OCI-LY3 (cell line): ENCODE measurements around the gene GID4.

Experiments used
- H2AFZ ChIP-seq: fragments of 200-600, 300-600 bp; shearing (Covaris generic); 2 replicates; pipeline ENCODE4 v1.6.0; 2014; ENCODE audit warnings: antibody characterized with exemption, low read depth, low read length
- H3K27ac ChIP-seq: fragments of 200-600, 300-600 bp; sonication (generic); 2 replicates; pipeline ENCODE4 v1.5.1; 2014; ENCODE audit warnings: mild to moderate bottlenecking, low read length, moderate library complexity, mixed read lengths
- H3K27me3 ChIP-seq: fragments of 200-600, 300-600 bp; sonication (generic); 2 replicates; pipeline ENCODE4 v1.6.1; 2014; ENCODE audit warnings: low read depth, low read length, mixed read lengths
- H3K36me3 ChIP-seq: fragments of 200-600, 300-600 bp; sonication (generic); replicated peaks from 2 replicates; pipeline ENCODE3; 2014; ENCODE audit warnings: low read depth, low read length, mixed read lengths
- H3K4me1 ChIP-seq: fragments of 300-600, 200-600 bp; sonication (generic); 2 replicates; pipeline ENCODE4 v1.6.1; 2014; ENCODE audit warnings: low read length, mixed read lengths
- H3K4me2 ChIP-seq: fragments of 200-600, 300-600 bp; sonication (generic); 2 replicates; pipeline ENCODE4 v1.6.1; 2014; ENCODE audit warnings: low read length, mixed read lengths
- H3K4me3 ChIP-seq: fragments of 300-600, 200-600 bp; sonication (generic); 2 replicates; pipeline ENCODE4 v1.5.1; 2014; ENCODE audit warnings: antibody characterized with exemption, mild to moderate bottlenecking, low read length, moderate library complexity
- H3K79me2 ChIP-seq: fragments of 300-600, 200-600 bp; shearing (Covaris generic); 2 replicates; pipeline ENCODE4 v1.6.1; 2014; ENCODE audit warnings: mild to moderate bottlenecking, low read length, mixed read lengths
- H3K9ac ChIP-seq: fragments of 300-600, 200-600 bp; shearing (Covaris generic); 2 replicates; pipeline ENCODE4 v1.6.0; 2014; ENCODE audit warnings: mild to moderate bottlenecking, low read length, moderate library complexity
- H3K9me3 ChIP-seq: fragments of 200-600, 300-600 bp; shearing (Covaris generic); 2 replicates; pipeline ENCODE4 v1.6.1; 2014; ENCODE audit warnings: low read length, mixed read lengths; ENCODE audit not compliant: insufficient read depth
- H4K20me1 ChIP-seq: fragments of 200-600, 300-600 bp; sonication (generic); 2 replicates; pipeline ENCODE4 v1.6.1; 2016; ENCODE audit warnings: low read length, mixed read lengths; ENCODE audit not compliant: insufficient read depth
- CTCF ChIP-seq: fragments of 200-600, 300-600 bp; sonication (generic); IDR thresholded peaks from 2 replicates; pipeline ENCODE4 v1.5.1; 2014; ENCODE audit warnings: antibody characterized with exemption, low read length, low read depth
- EZH2phosphoT487 ChIP-seq: fragments of 200-600 bp; shearing (Covaris generic); IDR thresholded peaks from 2 replicates; pipeline ENCODE4 v1.6.1; 2018; ENCODE audit warnings: antibody characterized with exemption, mixed run types, low read depth

GID4 gene

DNA sequence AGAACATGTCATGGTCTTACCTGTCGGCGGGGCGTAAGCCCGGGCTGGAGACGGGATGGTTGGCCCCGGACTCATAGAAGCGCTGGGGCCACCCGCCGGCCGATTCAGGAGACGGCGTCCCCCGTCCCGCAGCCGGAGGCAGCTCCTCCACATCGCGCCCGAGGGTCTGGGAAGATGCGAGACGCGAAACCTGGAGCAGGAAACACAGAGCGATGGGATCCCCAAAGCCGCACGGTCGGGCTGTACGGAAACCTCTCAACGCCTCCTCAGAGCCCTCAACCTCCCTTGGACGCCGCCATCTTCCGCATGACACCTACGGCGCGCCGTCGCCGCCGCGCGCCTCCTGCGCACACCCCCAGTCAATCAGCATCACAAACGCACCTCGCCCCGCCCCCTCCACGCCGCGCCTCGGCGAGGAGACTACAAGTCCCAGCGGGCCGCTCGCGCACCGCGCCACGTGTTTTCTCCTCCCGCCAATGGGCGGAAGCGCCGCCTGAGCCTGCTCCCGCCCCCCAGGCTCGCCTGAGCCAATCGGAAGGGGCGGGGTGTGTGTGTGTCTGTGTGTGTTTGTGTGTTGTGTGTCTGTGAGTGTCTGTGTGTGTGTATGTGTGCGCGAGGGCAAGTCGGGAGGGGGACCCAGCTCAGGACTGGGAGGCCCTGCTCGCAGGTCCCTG, at the start of gene GID4, which contains the start of gene ATPAF2:
GID4 (plus strand) TSS at position 548 of the 674 bp plus-strand sequence; CDS start at position 605, 57 bp downstream.
ATPAF2 (minus strand) TSS at position 308 of the 674 bp plus-strand sequence; CDS start at position 153, 155 bp downstream.
- Histone ChIP-seq H3K9me3 (no peaks in the 10 kb centered on the region), H2AFZ (no peak within 1 kb of the TSS), H3K36me3 (no peaks in the 10 kb centered on the region), H3K4me3 (peak within 1 kb of the TSS; percentile 92), H3K4me2 (peak within 1 kb of the TSS; percentile 79), H3K4me1 (peaks cover 11% of the 10 kb centered on the region), H3K27me3 (no peaks in the 10 kb centered on the region), H3K9ac (peak within 1 kb of the TSS; percentile 64), H3K79me2 (peaks cover 27% of the 10 kb centered on the region), H3K27ac (peak within 1 kb of the TSS; percentile 23), H4K20me1 (no peaks in the 10 kb centered on the region)
- no peak for TF ChIP-seq EZH2phosphoT487
- no peak for TF ChIP-seq CTCF

DNA sequence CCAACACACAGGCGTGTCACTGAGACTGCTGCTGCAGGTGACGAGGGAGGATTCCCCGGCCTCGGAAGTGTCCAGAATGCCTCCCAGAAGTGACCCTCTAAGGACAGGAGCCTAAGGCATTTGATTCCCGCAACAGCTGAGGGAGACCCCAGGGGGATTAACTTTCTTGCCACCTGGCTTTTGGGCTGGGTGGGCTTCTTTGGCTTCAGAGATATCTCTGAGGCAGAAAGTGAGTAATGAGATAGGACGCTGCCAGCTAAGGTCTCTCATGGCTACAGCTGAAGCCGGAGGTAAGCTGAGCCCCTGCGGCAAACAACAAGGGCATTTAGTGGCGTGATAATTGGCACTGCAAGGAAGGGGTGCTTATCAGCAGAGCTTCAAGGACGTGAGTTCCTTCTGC, 49.6 kb upstream of the GID4 start:
- H3K27me3 ChIP-seq, result no peaks in the 10 kb centered on the region
- no peak overlapping the region for H3K27ac ChIP-seq
- H3K36me3 ChIP-seq, result no peaks in the 10 kb centered on the region
- no peaks in the 10 kb centered on the region for H4K20me1 ChIP-seq
- no peak overlapping the region for H2AFZ ChIP-seq
- TF ChIP-seq CTCF, result no peak
- no peak for TF ChIP-seq EZH2phosphoT487
- peaks cover 2% of the 10 kb centered on the region; the same call in 1 of the 2 replicates for H3K4me1 ChIP-seq
- H3K9ac ChIP-seq, result no peak overlapping the region
- H3K9me3 ChIP-seq, result no peaks in the 10 kb centered on the region
- no peaks in the 10 kb centered on the region for H3K79me2 ChIP-seq
- no peak overlapping the region for H3K4me2 ChIP-seq
- no peak overlapping the region for H3K4me3 ChIP-seq

GRCh38 chr17:17990282-17990681, 48.9 kb upstream of the GID4 start:
- no peaks in the 10 kb centered on the region for H4K20me1 ChIP-seq
- H3K4me1 ChIP-seq, result peaks cover 2% of the 10 kb centered on the region; the same call in 1 of the 2 replicates
- H3K4me2 ChIP-seq, result no peak overlapping the region
- no peaks in the 10 kb centered on the region for H3K36me3 ChIP-seq
- no peak overlapping the region for H3K4me3 ChIP-seq
- H2AFZ ChIP-seq, result no peak overlapping the region
- no peaks in the 10 kb centered on the region for H3K9me3 ChIP-seq
- H3K27ac ChIP-seq, result no peak overlapping the region
- no peak for TF ChIP-seq CTCF
- no peak for TF ChIP-seq EZH2phosphoT487
- no peak overlapping the region for H3K9ac ChIP-seq
- H3K27me3 ChIP-seq, result no peaks in the 10 kb centered on the region
- no peaks in the 10 kb centered on the region for H3K79me2 ChIP-seq

DNA sequence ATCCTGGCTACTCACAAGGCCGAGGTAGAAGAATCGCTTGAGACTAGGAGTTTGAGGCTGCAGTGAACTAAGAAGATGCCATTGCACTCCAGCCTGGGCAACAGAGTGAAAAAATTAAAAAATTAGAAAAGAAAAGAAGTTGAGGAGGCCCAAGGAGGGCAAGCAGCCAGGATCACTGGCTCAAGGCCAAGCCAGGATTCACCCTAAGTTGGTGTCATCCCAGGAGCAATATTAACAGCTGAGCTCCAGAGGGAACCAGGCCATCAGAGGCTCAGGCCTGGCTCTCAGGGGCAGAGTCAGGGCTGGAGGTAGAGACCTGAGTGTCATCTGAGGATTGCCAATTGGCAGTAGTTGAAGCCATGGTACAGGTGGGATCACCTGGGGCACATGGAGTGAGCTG, 45.8 kb upstream of the GID4 start:
- no peak overlapping the region for H3K27ac ChIP-seq

More for the DNA sequence above, 45.8 kb upstream of the GID4 start:
- H2AFZ ChIP-seq, result no peak overlapping the region
- H3K9me3 ChIP-seq, result no peaks in the 10 kb centered on the region
- no peaks in the 10 kb centered on the region for H4K20me1 ChIP-seq
- no peaks in the 10 kb centered on the region for H3K36me3 ChIP-seq
- H3K9ac ChIP-seq, result no peak overlapping the region
- no peak for TF ChIP-seq CTCF
- TF ChIP-seq EZH2phosphoT487, result no peak
- H3K4me3 ChIP-seq, result no peak overlapping the region
- H3K4me2 ChIP-seq, result no peak overlapping the region
- H3K4me1 ChIP-seq, result no peaks in the 10 kb centered on the region
- no peaks in the 10 kb centered on the region for H3K27me3 ChIP-seq
- no peaks in the 10 kb centered on the region for H3K79me2 ChIP-seq
